ENCODE data around the gene CELA2A.
"Not testable (repeated sequence)": the region's sequence is repeated elsewhere in the genome, so short reads cannot be mapped to it uniquely, and the experiment has no call there.

DNA sequence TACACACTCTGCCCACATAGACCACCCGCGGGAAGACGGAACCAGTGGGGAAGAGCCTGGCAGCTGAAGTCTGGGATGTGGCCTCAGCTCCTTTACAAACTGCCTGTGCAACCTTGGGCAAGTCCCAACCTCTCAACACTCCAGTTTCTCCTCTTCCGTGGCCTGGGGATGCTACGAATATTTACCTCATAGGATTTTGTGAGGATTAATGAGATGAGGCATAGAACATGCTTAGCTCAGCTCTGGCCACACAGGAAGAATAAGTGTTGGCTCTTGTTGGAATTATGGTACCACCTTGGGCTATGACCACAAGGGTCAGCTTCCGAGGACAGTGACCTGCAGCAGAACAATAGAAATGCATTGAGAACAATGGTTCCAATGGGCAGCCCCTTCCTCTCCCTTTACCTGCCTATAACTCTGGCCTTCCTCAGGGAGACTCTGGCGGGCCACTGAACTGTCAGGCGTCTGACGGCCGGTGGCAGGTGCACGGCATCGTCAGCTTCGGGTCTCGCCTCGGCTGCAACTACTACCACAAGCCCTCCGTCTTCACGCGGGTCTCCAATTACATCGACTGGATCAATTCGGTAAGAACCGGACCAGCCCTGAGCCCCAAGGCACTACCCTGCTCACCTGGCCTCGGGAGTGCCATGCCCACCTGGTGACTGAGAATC, 10.6 kb downstream of the CELA2A start:
- TF ChIP-seq, protein P1, sequence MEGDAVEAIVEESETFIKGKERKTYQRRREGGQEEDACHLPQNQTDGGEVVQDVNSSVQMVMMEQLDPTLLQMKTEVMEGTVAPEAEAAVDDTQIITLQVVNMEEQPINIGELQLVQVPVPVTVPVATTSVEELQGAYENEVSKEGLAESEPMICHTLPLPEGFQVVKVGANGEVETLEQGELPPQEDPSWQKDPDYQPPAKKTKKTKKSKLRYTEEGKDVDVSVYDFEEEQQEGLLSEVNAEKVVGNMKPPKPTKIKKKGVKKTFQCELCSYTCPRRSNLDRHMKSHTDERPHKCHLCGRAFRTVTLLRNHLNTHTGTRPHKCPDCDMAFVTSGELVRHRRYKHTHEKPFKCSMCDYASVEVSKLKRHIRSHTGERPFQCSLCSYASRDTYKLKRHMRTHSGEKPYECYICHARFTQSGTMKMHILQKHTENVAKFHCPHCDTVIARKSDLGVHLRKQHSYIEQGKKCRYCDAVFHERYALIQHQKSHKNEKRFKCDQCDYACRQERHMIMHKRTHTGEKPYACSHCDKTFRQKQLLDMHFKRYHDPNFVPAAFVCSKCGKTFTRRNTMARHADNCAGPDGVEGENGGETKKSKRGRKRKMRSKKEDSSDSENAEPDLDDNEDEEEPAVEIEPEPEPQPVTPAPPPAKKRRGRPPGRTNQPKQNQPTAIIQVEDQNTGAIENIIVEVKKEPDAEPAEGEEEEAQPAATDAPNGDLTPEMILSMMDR (conservative IDR thresholded peaks at IDR 0.05; ENCODE audit: low read length) = not testable (repeated sequence)
- TF ChIP-seq EZH2phosphoT487 (IDR thresholded peaks at IDR 0.05; ENCODE audit: borderline replicate concordance) = not testable (repeated sequence)
